ENCODE results near the gene RAPH1.

RAPH1 gene

DNA sequence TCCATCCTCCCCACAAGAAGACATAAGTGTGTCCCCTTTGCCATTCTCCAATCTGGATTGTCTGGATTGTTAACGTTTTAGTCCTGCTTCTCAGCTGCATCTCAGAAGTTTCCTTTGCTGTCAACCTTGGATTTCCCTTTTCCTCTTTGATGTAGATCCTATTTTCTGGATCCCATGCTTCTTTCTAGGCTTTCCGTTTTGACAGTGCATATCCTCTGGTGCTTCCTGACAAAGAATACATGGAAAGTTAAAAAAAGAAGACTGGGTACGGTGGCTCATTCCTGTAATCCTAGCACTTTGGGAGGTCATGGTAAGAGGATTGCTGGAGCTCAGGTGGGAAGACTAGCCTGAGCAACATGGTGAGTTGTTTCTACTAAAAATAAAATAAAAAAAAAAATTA lies 180.1 kb downstream of the RAPH1 start:
- DNase-seq (ENCODE audit: low spot score) = no peak

DNA sequence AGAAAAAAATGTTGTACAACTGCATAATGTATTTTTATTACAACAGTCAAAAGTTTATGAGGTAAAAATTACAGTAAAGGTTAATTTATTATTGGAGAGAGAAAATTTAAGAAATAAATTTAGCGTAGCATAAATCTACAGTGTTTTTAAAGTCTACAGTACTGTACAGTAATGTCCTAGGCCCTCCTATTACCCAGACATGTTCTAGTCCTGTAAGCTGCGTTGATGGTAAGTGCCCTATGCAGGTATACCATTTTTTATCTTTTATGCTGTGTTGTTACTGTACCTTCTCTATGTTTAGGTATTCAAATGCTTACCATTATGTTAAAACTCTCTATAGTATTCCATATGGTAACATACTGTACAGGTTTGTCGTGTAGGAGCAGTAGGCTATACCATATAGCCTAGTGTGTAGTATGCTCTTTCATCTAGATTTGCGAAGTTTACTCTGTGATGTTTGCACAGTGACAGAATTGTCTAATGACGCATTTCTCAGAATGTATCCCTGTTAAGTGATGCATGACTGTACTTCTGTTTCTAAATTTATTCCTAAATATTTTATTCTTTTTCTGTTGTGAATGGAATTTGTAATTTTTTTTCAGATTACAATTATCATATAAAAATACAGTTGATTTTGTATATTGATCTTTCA lies 182.4 kb downstream of the RAPH1 start:
- no peak for DNase-seq (ENCODE audit: low spot score)

DNA sequence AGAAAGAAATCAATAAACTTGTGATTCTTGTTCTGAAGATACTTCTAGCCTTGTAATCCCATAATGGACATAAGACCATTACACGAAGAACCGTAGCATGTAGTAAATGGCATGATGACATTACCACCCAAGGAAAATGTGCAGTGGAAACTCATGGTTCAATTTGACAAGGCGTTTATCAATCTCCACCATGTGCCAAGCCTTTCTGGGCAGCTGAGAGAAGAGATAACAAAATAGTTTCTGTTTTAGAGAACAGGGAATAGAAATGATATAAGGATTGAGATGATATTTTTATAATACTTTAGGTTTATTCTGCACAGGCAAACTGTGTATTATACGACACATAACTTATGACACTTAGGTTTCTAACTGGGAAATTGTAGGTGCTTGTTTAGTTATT lies 187.7 kb downstream of the RAPH1 start:
- DNase-seq (ENCODE audit: low spot score) = no peak

DNA sequence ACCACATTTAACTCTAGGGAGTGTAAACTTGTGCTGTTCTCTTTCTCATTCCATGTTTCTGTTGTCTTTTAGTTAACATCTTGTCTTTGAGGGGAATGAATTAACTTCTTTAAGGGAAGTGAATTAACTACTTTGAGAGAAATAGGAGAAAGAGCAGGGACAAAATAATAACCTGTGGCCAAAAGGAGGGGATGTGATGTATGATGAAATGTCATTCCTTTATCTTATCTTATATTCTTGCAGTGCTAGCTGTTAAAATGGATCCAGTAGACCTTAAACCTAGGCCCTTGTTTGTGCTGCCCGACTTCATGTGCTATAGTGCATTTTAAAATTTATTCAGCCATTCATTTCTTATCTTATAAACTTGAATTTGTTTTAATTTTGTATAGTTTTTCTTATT lies 188.5 kb downstream of the RAPH1 start:
- no peak for DNase-seq (ENCODE audit: low spot score)

DNA sequence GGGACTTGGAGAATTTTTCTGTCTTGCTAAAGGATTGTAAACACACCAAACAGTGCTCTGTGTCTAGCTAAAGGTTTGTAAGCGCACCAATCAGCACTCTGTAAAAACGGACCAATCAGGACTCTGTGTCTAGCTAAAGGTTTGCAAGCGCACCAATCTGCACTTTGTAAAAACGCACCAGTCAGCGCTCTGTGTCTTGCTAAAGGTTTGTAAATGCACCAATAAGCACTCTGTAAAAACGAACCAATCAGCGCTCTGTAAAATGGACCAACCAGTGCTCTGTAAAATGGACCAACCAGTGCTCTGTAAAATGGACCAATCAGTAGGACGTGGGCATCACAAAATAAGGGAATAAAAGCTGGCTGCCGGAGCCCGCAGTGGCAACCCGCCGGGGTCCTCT lies 190.4 kb downstream of the RAPH1 start:
- no peak for DNase-seq (ENCODE audit: low spot score)

All from hepatic stellate cell (primary cell).